ENCODE results near the gene SNRPA1. TPM values are rescaled to one million over a fixed set of nuclear protein-coding genes. Genes with fewer than 3 reads are reported as not detected.
A peak's percentile ranks its signal among the peaks of the same experiment; 100 is the strongest.
"Not testable (repeated sequence)": the region's sequence is repeated elsewhere in the genome, so short reads cannot be mapped to it uniquely, and the experiment has no call there.

The SNRPA1 gene
- polyA plus RNA-seq, 1 donor: 77.9 TPM

GRCh38 chr15:101296418-101297405 is 1.7 kb upstream of the SNRPA1 start:
- no peak for DNase-seq

GRCh38 chr15:101295607-101296161 is 636 bp upstream of the SNRPA1 start:
- no peak for DNase-seq

- no peak for DNase-seq
Observed at GRCh38 chr15:101293122-101293521, 1.9 kb downstream of the SNRPA1 start.

GRCh38 chr15:101288905-101289513 is 6.0 kb downstream of the SNRPA1 start:
- no peak for DNase-seq

- DNase-seq: not testable (repeated sequence)
Observed at GRCh38 chr15:101287342-101287741, 7.7 kb downstream of the SNRPA1 start.

GRCh38 chr15:101286471-101287114 is 8.5 kb downstream of the SNRPA1 start:
- no peak for DNase-seq

- DNase-seq: no peak
Observed at GRCh38 chr15:101283931-101284330, 11.1 kb downstream of the SNRPA1 start.

GRCh38 chr15:101280007-101280406 is 15.0 kb downstream of the SNRPA1 start:
- DNase-seq: no peak

GRCh38 chr15:101277943-101278564 is 17.0 kb downstream of the SNRPA1 start:
- no peak for DNase-seq

GRCh38 chr15:101277038-101277822 is 17.8 kb downstream of the SNRPA1 start, which contains the start of gene SELENOS:
TSS of gene SELENOS (minus strand) at chr15:101277485. CDS start at chr15:101277417, 68 bp downstream.
- DNase-seq: peak; percentile 89

GRCh38 chr15:101276501-101277037 is 18.5 kb downstream of the SNRPA1 start:
- DNase-seq: no peak

- no peak for DNase-seq
Observed at GRCh38 chr15:101275018-101275417, 20.0 kb downstream of the SNRPA1 start.

- no peak for DNase-seq
Observed at GRCh38 chr15:101273534-101273933, 21.5 kb downstream of the SNRPA1 start.

GRCh38 chr15:101272584-101272983 is 22.5 kb downstream of the SNRPA1 start:
- no peak for DNase-seq

GRCh38 chr15:101269479-101270223 is 25.4 kb downstream of the SNRPA1 start:
- DNase-seq: no peak

- DNase-seq: no peak
Observed at GRCh38 chr15:101267320-101268104, 27.5 kb downstream of the SNRPA1 start.

- DNase-seq: no peak
Observed at GRCh38 chr15:101266787-101267186, 28.3 kb downstream of the SNRPA1 start.

- DNase-seq: no peak
Observed at GRCh38 chr15:101266034-101266433, 29.0 kb downstream of the SNRPA1 start.

Measured in left kidney (tissue), 2 donors.